Epithelial cell of prostate (primary cell): ENCODE results near the gene DTHD1.

ENCODE experiments used
- DNase-seq: peaks from one replicate; pipeline ENCODE4 v3.0.0-alpha.2; 2011; ENCODE audit warnings: low read depth, low spot score
- H3K27ac ChIP-seq: fragments of 450-650 bp; 2 replicates; pipeline ENCODE4 v1.5.1; 2017; ENCODE audit warnings: mild to moderate bottlenecking

DTHD1 gene

DNA sequence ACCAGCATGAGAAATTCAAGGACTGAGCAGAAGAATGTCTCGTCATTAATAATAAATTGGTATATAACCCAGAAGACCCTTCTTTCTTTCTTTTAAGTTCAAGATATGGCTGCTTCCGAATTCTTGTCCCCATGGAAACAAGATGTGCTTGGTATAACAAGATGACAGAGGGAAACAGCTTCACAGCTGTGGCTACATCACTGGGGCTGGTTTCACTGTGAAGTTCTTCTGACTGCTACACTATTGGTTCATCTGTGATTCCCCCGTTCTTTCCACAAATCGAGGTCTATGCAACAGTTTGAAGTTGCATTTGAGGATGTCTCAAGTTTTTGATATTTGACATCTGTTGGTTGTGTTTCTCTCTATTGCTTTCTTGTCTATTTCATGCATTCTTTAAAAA lies 12.3 kb upstream of the DTHD1 start:
- DNase-seq, result no peak
- no peak overlapping the region for H3K27ac ChIP-seq

- H3K27ac ChIP-seq, result no peak overlapping the region
- no peak for DNase-seq
Observed at GRCh38 chr4:36269533-36270173, 11.8 kb upstream of the DTHD1 start.

DNA sequence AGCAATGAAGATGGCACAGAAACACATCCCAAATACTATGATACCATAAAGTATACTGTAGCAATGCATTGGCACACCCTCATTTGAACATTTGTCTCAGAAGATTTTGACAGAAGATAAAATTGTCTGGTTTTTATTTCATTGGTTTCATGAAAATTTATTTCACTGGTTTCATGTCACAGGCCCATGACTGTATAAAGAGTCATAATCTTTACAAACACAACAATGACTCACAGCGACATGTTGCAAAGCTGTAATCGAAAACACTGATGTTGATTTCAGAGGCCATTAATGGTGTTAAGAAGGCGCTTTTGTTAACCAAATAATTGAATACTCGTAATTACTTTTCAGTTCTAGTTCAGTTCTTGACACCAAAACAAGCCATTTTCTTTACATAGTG lies 8.1 kb upstream of the DTHD1 start:
- DNase-seq, result peak; percentile 55

GRCh38 chr4:36274158-36274557 lies 7.3 kb upstream of the DTHD1 start:
- H3K27ac ChIP-seq, result peak overlapping the region; percentile 36
- DNase-seq, result no peak

More for the DNA sequence above, 8.1 kb upstream of the DTHD1 start:
- H3K27ac ChIP-seq, result peak overlapping the region; percentile 36

DNA sequence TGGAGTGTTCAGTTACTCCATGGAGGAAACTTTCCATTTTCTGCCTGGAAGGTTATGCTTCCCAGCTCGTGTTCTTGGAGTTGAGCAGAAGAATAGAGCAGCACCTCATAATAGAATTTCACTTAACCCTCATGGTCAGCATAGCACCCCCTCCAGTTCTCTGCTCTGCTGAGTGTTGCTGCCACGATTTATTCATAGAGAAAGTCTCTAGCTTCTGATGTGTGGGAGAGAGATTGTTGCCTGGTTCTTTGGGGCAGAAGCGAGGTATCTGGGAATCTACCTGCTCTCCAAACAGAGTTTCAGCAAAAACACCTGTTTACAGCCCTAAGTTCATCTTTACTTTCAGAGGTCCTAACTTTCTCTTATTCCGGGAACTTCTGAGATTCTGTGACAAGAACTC lies 3.9 kb upstream of the DTHD1 start:
- H3K27ac ChIP-seq, result no peak overlapping the region

DNA sequence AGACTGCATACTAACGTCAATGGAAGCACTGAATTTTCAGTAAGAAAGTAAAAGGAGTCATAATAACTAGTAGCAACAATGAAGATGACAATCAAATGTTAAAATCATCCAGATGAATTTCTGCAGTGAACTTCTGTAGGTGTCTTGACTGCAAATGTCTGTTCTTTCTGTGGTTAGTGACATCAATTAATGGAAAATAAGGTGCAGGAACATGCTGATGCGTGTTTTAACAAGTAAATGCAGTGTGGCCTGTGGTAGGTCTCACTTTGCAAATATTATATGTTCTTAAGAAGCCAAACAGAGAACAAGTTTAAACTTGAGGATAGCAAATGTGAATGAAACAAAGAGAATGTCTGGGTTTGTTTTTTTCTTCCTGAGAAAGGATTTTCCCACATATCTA lies 2.6 kb upstream of the DTHD1 start:
- peak; percentile 96 for DNase-seq
- H3K27ac ChIP-seq, result peak overlapping the region; percentile 70

More for the DNA sequence above, 3.9 kb upstream of the DTHD1 start:
- no peak for DNase-seq

GRCh38 chr4:36280555-36280954 lies 861 bp upstream of the DTHD1 start:
- H3K27ac ChIP-seq, result peak overlapping the region; percentile 70
- DNase-seq, result no peak

GRCh38 chr4:36282503-36283030 lies 1.2 kb downstream of the DTHD1 start:
- DNase-seq, result no peak
- no peak overlapping the region for H3K27ac ChIP-seq

GRCh38 chr4:36283912-36284465 lies 2.6 kb downstream of the DTHD1 start:
- DNase-seq, result no peak
- H3K27ac ChIP-seq, result no peak overlapping the region

GRCh38 chr4:36285784-36286480 lies 4.5 kb downstream of the DTHD1 start:
- peak overlapping the region; percentile 41 for H3K27ac ChIP-seq

DNA sequence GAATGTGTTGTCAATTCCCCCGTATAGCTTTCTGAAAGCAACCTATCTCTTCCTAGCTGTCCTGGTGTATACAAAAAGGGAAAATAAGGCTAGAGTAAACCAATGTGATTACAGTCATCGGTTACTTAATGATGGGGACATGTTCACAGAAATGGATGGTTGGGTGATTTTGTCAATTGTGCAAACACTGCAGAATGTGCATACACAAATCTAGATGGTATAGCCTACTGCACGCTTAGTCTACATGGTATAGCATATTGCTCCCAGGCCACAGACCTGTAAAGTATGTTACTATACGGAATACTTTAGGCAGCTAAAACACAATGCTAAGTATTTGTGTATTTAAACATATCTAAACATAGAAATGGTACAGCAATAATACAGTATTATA lies 5.1 kb downstream of the DTHD1 start:
- DNase-seq, result no peak
- peak overlapping the region; percentile 41 for H3K27ac ChIP-seq

More at GRCh38 chr4:36285784-36286480, 4.5 kb downstream of the DTHD1 start:
- peak; percentile 73 for DNase-seq

DNA sequence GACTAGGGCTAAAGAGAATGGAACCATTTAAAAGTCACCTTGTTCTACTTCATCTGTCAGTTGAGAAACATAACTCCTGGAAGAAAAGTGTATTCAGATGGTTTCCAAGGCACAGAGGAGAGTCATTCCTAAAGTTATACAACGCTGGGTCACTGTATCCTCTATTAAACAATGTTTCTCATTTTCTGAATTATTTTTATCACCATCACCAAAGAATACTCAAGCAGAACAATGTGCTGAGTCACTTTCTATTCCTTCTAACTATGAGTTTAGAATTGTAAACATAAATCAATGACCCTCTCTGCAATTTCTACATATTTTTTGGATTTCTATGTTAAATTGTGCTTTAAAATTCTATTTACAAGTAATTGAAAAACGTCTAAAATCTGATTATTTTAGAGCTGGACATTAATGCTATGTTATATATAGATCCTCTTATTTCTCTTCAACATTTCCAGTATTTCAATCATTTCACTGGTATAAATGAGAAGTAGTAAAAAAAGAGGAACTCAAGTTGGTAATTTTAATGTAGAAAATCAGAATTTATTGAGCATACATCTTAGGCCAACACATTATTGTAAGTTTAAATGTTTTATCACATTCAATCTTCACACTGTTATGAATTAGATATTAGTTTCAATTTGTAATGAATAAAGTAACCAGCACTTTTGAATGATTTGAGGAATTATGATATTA lies 7.5 kb downstream of the DTHD1 start:
- H3K27ac ChIP-seq, result no peak overlapping the region
- no peak for DNase-seq

GRCh38 chr4:36290641-36291040 lies 9.2 kb downstream of the DTHD1 start:
- H3K27ac ChIP-seq, result no peak overlapping the region
- no peak for DNase-seq

GRCh38 chr4:36292556-36293188 lies 11.3 kb downstream of the DTHD1 start:
- peak; percentile 24 for DNase-seq
- H3K27ac ChIP-seq, result peak overlapping the region; percentile 37

DNA sequence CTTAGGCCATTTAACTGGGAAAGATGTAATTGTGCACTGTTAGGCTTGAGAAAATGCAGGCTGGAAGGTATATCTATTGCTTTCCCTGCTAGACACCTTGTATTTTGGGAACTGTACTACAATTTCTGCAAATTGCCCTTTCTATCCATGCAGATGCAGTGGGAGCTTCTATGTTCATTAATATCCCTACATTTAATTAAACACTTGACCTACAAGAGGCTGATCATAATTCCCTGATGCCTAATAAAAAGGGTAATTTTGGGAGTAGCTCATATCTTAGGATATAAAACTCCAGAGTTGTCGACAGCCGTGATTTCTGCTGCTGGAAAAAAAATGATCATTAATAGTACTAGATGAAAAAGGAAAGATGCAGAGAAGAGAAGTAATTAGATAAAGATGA lies 19.7 kb downstream of the DTHD1 start:
- DNase-seq, result no peak
- no peak overlapping the region for H3K27ac ChIP-seq

- no peak overlapping the region for H3K27ac ChIP-seq
- no peak for DNase-seq
Observed at GRCh38 chr4:36303426-36304137, 22.2 kb downstream of the DTHD1 start.

DNA sequence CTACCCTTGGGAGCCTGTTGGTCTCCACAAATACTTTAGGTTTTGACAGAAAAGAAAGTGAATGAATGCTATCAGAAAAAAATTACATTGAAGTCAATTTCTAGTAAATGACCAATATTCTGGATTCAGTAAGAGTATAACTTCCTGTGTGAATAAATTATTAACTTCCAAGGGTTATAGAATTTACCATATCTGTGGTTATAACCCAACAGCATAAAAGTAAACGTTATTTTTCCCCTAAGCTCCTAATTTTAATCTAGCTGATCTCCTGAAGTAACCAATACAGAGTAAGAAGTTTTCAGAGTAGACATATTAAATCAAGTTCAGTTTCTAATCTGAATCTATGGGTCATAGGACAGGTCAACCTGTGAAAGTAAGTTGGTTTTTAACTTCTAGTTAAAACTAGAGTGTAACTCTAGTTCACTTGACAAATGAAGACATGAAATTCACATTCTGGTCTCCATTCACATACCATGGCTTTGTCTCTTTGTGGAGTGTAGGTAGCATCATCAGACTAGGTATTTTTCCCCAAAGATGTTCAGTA lies 22.8 kb downstream of the DTHD1 start:
- DNase-seq, result no peak
- no peak overlapping the region for H3K27ac ChIP-seq

- DNase-seq, result no peak
- no peak overlapping the region for H3K27ac ChIP-seq
Observed at GRCh38 chr4:36308150-36308549, 26.7 kb downstream of the DTHD1 start.

DNA sequence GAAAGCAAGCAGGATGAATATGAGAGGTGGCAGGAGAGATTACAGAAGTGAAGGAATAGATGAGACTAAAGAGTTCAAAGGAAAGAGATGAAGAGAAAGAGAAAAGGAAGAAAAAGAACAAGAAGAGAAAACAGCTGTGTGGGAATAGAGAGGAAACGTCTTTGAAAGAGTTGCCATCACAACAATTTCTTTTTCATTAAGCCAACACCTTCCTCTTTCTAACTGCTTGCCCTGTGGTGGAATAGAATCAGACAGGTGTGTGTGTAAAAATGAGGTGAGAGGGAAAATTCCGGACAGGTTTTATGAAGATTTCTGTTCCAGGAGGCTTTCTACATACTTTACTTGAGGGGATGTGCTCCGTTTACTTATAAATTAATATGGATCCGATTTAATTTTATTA lies 28.8 kb downstream of the DTHD1 start:
- H3K27ac ChIP-seq, result no peak overlapping the region
- DNase-seq, result no peak
